Measurements from ENCODE around the gene TMEM109.

The TMEM109 gene

GRCh38 chr11:60946601-60947264, 32.8 kb downstream of the TMEM109 start:
- no peak for ATAC-seq

GRCh38 chr11:60947700-60948099, 33.7 kb downstream of the TMEM109 start:
- Mint-ChIP-seq H3K4me1 (peaks cover 33% of the 10 kb centered on the region), H3K4me3 (no peak overlapping the region), H3K36me3 (ENCODE audit: low read depth) (no peaks in the 10 kb centered on the region), H3K9me3 (no peaks in the 10 kb centered on the region), H3K27ac (no peak overlapping the region), H3K27me3 (peaks cover 5% of the 10 kb centered on the region)
- ATAC-seq (no peak), DNase-seq (no peak)

More at GRCh38 chr11:60946601-60947264, 32.8 kb downstream of the TMEM109 start:
- no peak overlapping the region for H3K27ac Mint-ChIP-seq
- no peaks in the 10 kb centered on the region for H3K36me3 Mint-ChIP-seq (ENCODE audit: low read depth)
- peaks cover 24% of the 10 kb centered on the region for H3K4me1 Mint-ChIP-seq
- peaks cover 1% of the 10 kb centered on the region for H3K27me3 Mint-ChIP-seq
- no peak for DNase-seq
- H3K4me3 Mint-ChIP-seq = no peak overlapping the region
- no peaks in the 10 kb centered on the region for H3K9me3 Mint-ChIP-seq

DNA sequence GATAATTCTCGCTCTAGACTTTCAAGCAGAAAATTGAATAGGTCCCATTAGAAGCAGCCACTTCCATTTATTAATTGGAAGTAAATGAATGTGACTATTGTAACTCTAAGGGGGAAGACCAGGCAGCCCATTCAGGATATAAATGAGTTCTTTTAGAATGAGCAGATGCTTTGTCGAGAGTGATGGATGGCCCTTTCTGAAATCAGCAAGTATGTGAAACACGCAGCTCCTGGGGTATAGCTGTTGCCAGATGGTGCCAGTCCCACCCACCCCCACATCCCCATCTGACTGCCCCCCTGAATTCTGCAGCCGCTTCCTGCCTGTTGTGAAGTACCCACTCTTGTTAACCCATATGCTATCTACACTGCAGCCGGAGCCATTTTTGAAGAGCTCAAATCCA, 34.3 kb downstream of the TMEM109 start:
- Mint-ChIP-seq H3K9me3 (no peaks in the 10 kb centered on the region), H3K4me3 (no peak overlapping the region), H3K27me3 (peaks cover 5% of the 10 kb centered on the region), H3K4me1 (peaks cover 38% of the 10 kb centered on the region), H3K36me3 (ENCODE audit: low read depth) (no peaks in the 10 kb centered on the region), H3K27ac (no peak overlapping the region)
- DNase-seq = no peak
- no peak for ATAC-seq

- H3K4me1 Mint-ChIP-seq = peaks cover 37% of the 10 kb centered on the region
- no peaks in the 10 kb centered on the region for H3K36me3 Mint-ChIP-seq (ENCODE audit: low read depth)
- H3K27ac Mint-ChIP-seq = peak overlapping the region; percentile 39
- DNase-seq (no peak), ATAC-seq (no peak)
- H3K9me3 Mint-ChIP-seq = no peaks in the 10 kb centered on the region
- peak overlapping the region; percentile 59 for H3K4me3 Mint-ChIP-seq
- H3K27me3 Mint-ChIP-seq = peaks cover 8% of the 10 kb centered on the region
Measured at GRCh38 chr11:60950024-60950423, 36.1 kb downstream of the TMEM109 start.

DNA sequence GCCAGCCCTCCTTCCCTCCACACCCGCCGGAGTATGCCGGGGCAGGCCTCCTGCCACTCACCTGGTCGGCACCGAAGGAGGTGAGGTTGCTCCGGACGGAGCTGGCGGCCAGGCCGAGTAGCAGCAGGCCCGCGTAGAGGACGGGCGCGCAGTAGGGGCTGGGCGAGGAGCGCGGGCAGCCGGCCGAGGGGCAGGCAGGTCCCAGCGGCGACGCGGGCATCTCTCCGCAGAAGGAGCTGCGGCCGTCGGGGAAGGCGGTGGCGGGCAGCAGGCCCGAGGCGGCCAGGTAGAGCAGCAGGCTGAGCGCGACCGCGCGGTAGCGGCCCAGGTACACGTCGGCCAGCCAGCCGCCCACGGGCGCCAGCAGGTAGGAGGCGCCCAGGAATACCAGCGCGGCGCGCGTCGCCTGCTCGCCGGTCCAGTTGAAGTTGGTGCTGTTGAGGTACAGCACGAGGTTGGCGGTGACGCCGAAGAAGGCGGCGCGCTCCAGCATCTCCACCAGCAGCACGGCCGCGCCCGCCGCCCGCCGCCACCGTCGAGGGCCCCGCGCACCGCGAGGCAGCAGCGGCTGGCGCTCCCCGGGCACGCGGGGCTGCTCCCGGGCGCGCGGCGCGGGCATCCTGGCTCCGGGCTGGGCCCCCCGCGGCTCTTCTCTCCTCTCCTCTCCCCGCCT, 37.1 kb downstream of the TMEM109 start:
- Mint-ChIP-seq H3K27ac (no peak overlapping the region), H3K9me3 (no peaks in the 10 kb centered on the region), H3K27me3 (peaks cover 8% of the 10 kb centered on the region), H3K36me3 (ENCODE audit: low read depth) (no peaks in the 10 kb centered on the region), H3K4me3 (peak overlapping the region; percentile 70), H3K4me1 (peaks cover 37% of the 10 kb centered on the region)
- DNase-seq = peak; percentile 36
- peak; percentile 34 for ATAC-seq

- peak overlapping the region; percentile 80 for H3K27ac Mint-ChIP-seq
- H3K4me3 Mint-ChIP-seq = peak overlapping the region; percentile 70
- ATAC-seq (peak; percentile 6), DNase-seq (no peak)
- H3K9me3 Mint-ChIP-seq = no peaks in the 10 kb centered on the region
- H3K27me3 Mint-ChIP-seq = peaks cover 8% of the 10 kb centered on the region
- peaks cover 37% of the 10 kb centered on the region for H3K4me1 Mint-ChIP-seq
- no peaks in the 10 kb centered on the region for H3K36me3 Mint-ChIP-seq (ENCODE audit: low read depth)
Measured at GRCh38 chr11:60951606-60951903, 37.6 kb downstream of the TMEM109 start.

DNA sequence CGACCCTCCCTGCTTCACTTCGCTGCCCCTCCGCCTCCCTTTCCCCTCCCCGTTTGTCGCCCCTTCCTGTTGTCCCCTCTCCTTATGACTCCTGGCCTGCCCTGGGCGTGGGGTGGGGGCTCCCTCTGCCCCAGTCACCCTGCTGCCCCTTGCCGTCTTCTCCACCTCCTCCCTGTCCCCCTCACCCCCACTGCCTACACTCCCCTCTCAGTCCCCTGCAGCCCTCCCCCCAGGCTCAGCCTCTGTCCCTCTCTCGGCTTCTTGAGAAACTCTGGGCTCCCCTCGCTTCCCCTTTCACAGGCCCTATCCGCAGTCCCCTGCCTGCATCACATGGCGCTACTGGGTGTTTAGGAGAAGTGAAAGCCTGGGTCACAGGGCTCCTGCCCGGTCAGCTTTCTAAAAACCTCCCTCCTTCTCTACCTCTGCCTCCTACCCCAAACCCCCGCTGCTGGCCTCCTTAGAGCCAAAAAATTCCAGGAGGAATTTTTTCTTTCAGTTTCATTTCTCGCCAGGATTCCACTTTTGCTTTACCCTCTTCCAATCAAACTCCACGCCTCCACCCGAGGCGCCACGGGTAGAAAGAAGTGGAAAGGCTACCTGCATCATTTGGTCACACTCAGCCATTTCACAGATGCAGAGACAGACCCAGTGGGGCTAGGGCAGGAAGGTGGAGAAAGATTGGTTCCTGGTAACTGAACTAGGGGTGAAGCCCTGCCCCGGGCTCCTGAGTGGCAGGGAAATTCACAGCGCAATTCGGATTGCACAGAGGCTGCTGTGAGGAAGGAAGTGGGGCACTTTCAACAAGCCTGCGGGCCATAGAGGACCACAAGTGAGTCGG, 38.2 kb downstream of the TMEM109 start, which contains the start of gene SLC15A3:
SLC15A3 (minus strand) TSS at position 273 of the 838 bp plus-strand sequence. CDS start 625 bp downstream, outside the sequence.
- DNase-seq (peak; percentile 48), ATAC-seq (peak; percentile 57)
- Mint-ChIP-seq H3K27ac (peak within 1 kb of the TSS; percentile 80), H3K9me3 (no peaks in the 10 kb centered on the region), H3K27me3 (peaks cover 8% of the 10 kb centered on the region), H3K4me1 (peaks cover 37% of the 10 kb centered on the region), H3K4me3 (peak within 1 kb of the TSS; percentile 70), H3K36me3 (ENCODE audit: low read depth) (no peaks in the 10 kb centered on the region)

DNA sequence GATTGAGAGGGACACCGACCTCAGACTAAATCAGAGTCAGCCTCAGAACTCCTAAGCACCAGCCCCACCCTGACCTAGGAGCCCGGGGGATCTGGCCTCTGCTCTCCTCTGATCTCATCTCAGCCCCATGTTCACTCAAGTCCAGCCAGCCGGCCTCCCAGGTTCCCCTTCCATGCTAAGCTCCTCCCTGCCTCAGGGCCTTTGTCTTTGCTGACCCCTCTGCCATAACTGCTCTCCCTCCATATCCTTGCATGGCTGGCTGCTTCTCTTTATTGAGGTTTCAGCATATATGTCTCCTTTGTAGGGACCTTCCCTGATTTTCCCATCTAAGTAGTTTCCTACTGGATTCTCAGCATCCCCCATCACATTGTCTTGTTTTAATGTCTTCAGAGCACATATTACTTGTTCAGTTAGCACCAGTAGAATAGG, 38.8 kb downstream of the TMEM109 start:
- Mint-ChIP-seq H3K4me3 (peak overlapping the region; percentile 54), H3K36me3 (ENCODE audit: low read depth) (no peaks in the 10 kb centered on the region), H3K27ac (peak overlapping the region; percentile 80), H3K9me3 (no peaks in the 10 kb centered on the region), H3K4me1 (peaks cover 37% of the 10 kb centered on the region), H3K27me3 (peaks cover 8% of the 10 kb centered on the region)
- DNase-seq (no peak), ATAC-seq (no peak)

DNA sequence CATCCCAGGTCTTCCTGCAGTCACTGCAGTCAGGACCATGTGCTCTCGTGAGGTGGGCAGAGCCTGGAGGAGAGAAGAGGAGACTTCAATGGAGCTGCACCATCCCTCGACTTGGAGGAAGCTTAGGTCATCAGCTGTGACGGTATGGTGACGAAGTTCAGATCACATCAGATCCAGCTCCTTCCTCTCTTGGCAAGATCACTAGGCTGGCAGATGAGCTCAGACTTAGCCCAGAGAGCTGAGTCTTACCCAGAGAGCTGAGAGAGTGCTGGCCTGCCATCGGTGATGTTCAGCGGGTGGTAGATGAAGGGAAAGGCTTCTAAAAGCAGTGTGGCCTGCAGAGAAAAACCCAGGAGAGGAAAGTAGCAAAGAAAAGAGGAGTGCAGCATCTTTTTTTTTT, 39.8 kb downstream of the TMEM109 start:
- Mint-ChIP-seq H3K27ac (no peak overlapping the region), H3K27me3 (peaks cover 8% of the 10 kb centered on the region), H3K36me3 (ENCODE audit: low read depth) (no peaks in the 10 kb centered on the region), H3K9me3 (no peaks in the 10 kb centered on the region), H3K4me1 (peaks cover 33% of the 10 kb centered on the region), H3K4me3 (no peak overlapping the region)
- ATAC-seq (no peak), DNase-seq (no peak)

DNA sequence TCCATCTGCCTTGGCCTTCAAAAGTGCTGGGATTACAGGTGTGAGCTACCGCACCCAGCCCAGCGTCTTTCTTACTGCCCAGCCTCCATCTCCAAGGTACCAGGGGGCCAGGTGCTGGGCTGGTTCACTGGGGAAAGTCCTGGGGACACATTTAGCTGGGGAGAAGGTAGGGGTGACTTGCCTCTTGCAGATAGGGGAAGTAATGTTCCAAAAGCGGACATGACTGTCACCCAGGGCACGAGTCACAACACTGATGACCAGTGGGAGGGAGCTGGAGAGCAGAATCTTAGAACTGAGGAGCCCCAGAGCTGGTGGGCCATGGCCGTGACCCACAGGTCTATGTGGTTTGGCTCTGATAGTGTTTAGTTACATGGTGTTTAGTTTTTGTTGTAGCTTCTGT, 40.5 kb downstream of the TMEM109 start:
- no peak for ATAC-seq
- no peaks in the 10 kb centered on the region for H3K9me3 Mint-ChIP-seq
- no peak overlapping the region for H3K27ac Mint-ChIP-seq
- H3K4me3 Mint-ChIP-seq = no peak overlapping the region
- H3K4me1 Mint-ChIP-seq = peaks cover 32% of the 10 kb centered on the region
- H3K27me3 Mint-ChIP-seq = peaks cover 8% of the 10 kb centered on the region
- no peak for DNase-seq
- H3K36me3 Mint-ChIP-seq (ENCODE audit: low read depth) = no peaks in the 10 kb centered on the region

GRCh38 chr11:60955571-60955970, 41.6 kb downstream of the TMEM109 start:
- H3K9me3 Mint-ChIP-seq = no peaks in the 10 kb centered on the region
- H3K4me1 Mint-ChIP-seq = peaks cover 22% of the 10 kb centered on the region
- no peak overlapping the region for H3K27ac Mint-ChIP-seq
- ATAC-seq (no peak), DNase-seq (no peak)
- no peaks in the 10 kb centered on the region for H3K36me3 Mint-ChIP-seq (ENCODE audit: low read depth)
- peaks cover 8% of the 10 kb centered on the region for H3K27me3 Mint-ChIP-seq
- H3K4me3 Mint-ChIP-seq = no peak overlapping the region

DNA sequence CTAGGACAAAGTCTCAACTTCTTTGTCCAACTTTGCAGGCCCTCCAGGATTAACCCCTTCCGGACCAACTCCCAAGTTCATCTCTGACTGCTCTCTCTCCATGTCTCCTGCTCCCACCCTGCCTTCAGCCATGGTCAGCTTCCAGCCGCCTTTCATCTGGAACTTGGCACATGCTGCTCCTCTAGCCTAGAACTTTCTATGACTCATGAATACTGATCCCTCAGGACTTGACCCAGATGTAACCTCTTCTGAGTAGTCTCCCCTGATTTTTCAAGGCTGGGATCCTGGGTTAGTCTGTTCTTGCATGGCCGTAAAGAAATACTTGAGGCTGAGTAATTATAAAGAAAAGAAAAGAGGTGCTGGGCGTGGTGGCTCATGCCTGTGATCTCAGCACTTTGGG, 43.2 kb downstream of the TMEM109 start:
- DNase-seq (no peak), ATAC-seq (no peak)
- H3K36me3 Mint-ChIP-seq (ENCODE audit: low read depth) = no peaks in the 10 kb centered on the region
- no peaks in the 10 kb centered on the region for H3K9me3 Mint-ChIP-seq
- H3K27ac Mint-ChIP-seq = no peak overlapping the region
- peaks cover 14% of the 10 kb centered on the region for H3K4me1 Mint-ChIP-seq
- no peak overlapping the region for H3K4me3 Mint-ChIP-seq
- peaks cover 5% of the 10 kb centered on the region for H3K27me3 Mint-ChIP-seq

GRCh38 chr11:60959431-60959830, 45.5 kb downstream of the TMEM109 start:
- H3K27me3 Mint-ChIP-seq = peaks cover 7% of the 10 kb centered on the region
- H3K36me3 Mint-ChIP-seq (ENCODE audit: low read depth) = no peaks in the 10 kb centered on the region
- no peaks in the 10 kb centered on the region for H3K9me3 Mint-ChIP-seq
- H3K4me1 Mint-ChIP-seq = no peaks in the 10 kb centered on the region
- H3K27ac Mint-ChIP-seq = no peak overlapping the region
- no peak for DNase-seq
- no peak for ATAC-seq
- no peak overlapping the region for H3K4me3 Mint-ChIP-seq

DNA sequence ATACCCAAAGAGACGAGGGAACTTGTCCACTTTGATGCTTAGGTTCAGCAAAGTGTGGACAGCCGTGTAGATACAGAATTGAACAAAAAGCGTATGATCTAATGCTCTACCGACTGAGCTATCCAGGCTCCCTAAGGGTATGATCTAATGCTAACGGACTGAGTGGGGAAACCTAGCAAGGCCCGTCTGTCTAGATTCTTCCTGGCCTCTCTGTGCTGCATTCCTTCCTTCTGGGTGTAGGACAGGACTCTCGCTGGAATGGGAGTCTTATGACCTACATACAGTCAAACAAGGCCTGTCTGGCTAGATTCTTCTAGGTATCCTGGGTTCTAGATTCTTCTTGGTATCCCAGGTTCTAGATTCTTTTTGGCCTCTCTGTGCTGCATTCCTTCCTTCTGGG, 46.4 kb downstream of the TMEM109 start:
- Mint-ChIP-seq H3K4me3 (no peak overlapping the region), H3K9me3 (no peaks in the 10 kb centered on the region), H3K27me3 (peaks cover 7% of the 10 kb centered on the region), H3K36me3 (ENCODE audit: low read depth) (no peaks in the 10 kb centered on the region), H3K27ac (no peak overlapping the region), H3K4me1 (no peaks in the 10 kb centered on the region)
- DNase-seq (no peak), ATAC-seq (no peak)

DNA sequence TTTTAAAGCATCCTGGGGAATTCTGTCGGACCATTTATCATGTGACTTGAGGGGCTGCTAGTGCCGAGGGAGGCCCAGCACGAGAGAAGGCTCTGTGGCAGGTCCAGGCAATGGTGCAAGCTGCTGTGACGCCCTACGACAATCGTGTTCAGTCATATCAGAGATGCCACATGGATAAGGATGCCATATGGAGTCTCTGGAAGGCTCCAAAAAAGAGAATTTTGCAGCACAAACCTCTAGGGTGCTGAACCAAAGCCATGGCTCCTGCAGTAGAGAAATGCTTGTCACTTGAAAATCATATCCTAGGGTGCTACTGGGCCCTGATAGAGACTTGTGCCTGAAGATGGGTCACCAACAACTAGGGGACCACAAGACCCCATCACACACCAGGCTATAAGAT, 50.8 kb downstream of the TMEM109 start:
- DNase-seq (no peak), ATAC-seq (no peak)
- no peak overlapping the region for H3K27ac Mint-ChIP-seq
- H3K9me3 Mint-ChIP-seq = peaks cover 6% of the 10 kb centered on the region
- H3K4me3 Mint-ChIP-seq = no peak overlapping the region
- H3K36me3 Mint-ChIP-seq (ENCODE audit: low read depth) = peaks cover 2% of the 10 kb centered on the region
- peaks cover 8% of the 10 kb centered on the region for H3K27me3 Mint-ChIP-seq
- no peaks in the 10 kb centered on the region for H3K4me1 Mint-ChIP-seq

Data from activated naive CD8-positive, alpha-beta T cell treated with anti-CD3 and anti-CD28 coated beads, Interleukin-2, amount 50 U/mL, for 24 hours (primary cell).